GM12864 (cell line): ENCODE results near the gene GLYR1.

ENCODE experiments used
- DNase-seq: peaks from one replicate; pipeline ENCODE4 v3.0.0-alpha.2; 2011; ENCODE audit warnings: low read depth
- H3K4me3 ChIP-seq: 2 replicates; pipeline ENCODE4 v1.5.1; 2011; ENCODE audit warnings: mild to moderate bottlenecking, low read depth, low read length, control low read depth
- TF ChIP-seq, protein P1 (sequence below): IDR thresholded peaks from 2 replicates; pipeline ENCODE4 v1.5.1; 2011; ENCODE audit warnings: low read depth, mild to moderate bottlenecking, moderate library complexity, low read length, control low read depth, inconsistent platforms; ENCODE audit errors: missing control alignments

GLYR1 gene

DNA sequence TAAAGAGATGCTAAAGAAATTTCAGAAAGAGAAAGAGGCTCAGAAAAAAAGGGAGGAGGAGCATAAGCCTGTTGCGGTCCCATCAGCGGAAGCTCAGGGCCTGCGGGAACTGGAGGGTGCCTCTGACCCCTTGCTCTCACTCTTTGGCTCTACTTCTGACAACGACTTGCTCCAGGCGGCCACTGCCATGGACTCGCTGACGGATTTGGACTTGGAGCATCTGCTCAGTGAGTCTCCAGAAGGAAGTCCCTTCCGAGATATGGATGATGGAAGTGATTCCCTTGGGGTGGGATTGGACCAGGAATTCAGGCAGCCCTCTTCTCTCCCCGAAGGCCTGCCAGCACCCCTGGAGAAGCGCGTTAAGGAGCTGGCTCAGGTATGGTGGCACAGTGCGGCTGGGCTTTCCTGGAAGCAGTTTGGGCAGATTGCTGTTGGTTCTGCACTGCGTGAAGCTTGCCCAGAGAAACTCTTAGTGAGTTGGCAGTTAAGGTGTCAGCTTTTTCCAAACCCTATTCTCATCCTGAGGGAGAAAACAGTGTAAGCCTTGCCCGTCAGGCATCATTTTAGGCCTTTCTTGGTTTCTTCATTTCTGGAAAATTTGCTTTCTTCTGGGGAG lies 13.7 kb upstream of the GLYR1 start:
- no peak overlapping the region for H3K4me3 ChIP-seq
- no peak for DNase-seq
- TF ChIP-seq, protein P1, sequence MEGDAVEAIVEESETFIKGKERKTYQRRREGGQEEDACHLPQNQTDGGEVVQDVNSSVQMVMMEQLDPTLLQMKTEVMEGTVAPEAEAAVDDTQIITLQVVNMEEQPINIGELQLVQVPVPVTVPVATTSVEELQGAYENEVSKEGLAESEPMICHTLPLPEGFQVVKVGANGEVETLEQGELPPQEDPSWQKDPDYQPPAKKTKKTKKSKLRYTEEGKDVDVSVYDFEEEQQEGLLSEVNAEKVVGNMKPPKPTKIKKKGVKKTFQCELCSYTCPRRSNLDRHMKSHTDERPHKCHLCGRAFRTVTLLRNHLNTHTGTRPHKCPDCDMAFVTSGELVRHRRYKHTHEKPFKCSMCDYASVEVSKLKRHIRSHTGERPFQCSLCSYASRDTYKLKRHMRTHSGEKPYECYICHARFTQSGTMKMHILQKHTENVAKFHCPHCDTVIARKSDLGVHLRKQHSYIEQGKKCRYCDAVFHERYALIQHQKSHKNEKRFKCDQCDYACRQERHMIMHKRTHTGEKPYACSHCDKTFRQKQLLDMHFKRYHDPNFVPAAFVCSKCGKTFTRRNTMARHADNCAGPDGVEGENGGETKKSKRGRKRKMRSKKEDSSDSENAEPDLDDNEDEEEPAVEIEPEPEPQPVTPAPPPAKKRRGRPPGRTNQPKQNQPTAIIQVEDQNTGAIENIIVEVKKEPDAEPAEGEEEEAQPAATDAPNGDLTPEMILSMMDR = no peak

DNA sequence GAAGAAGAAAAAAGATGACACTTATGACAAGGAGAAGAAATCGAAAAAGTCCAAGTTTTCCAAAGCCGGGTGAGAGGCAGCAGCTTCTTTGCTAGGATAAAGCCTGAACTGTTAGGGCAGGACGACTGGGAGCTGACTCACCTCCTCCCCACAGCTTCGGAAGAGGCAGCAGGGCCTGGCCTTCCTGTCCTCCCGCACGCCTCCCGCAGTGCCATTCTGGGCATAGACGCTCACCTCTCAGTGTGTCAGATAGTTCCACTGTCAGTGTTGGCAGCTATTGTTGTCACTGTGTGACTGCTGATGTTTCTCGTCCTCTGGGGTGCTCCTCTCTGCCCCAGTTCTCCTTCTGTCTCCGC lies 12.8 kb upstream of the GLYR1 start:
- DNase-seq = no peak
- H3K4me3 ChIP-seq = no peak overlapping the region
- TF ChIP-seq, protein P1 = no peak

DNA sequence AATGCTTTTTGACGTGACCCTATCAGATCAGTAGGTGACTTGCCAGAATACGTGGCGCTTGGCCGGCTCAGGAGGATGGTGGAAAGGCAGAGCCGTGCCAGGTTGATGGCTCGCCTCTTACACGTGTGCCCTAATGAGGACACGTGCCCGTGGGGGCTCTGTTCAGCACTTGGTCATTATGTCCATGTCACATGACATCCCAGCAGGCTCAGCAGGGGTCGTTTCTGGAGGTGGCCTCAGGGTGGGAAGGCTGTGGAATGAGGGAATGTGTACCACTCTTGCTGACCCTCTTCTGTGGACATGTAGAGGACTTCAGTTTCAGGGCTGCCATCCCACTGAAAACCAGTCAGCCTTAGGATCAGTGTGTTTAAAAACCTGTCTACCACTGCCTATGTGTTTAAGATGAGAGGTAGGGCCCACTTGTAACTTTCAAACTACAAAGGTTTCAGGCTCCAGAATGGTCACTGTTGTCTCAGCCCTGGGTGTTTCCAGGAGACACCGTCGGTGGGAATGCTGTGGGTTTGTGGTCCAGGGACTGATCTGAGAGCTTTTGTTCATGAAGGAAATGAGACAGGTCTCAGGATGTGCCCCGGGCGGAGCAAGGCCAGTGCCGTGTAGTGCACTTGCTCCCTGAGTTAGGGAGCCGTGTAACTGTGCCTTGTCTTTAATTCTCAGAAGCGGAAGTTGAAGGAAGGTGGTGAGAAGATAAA lies 12.3 kb upstream of the GLYR1 start:
- no peak overlapping the region for H3K4me3 ChIP-seq
- TF ChIP-seq, protein P1 = no peak
- no peak for DNase-seq

DNA sequence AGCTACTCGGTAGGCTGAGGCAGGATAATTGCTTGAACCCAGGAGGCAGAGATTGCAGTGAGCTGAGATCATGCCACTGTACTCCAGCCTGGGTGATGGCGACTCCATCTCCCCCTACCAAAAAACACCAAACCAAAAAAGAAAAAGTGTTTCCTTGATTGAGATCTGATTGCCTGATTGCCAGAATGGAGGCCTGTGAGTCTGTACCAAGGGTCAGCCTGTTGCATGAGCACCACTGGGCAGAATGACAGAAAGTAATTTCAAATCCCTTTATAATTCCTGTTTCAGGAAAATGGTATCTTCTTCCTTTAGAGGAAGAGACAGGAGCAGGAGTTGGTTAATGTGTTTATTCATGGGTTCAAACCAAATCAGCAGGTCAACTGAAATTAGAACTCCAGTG lies 8.7 kb upstream of the GLYR1 start:
- TF ChIP-seq, protein P1 = no peak
- no peak for DNase-seq

DNA sequence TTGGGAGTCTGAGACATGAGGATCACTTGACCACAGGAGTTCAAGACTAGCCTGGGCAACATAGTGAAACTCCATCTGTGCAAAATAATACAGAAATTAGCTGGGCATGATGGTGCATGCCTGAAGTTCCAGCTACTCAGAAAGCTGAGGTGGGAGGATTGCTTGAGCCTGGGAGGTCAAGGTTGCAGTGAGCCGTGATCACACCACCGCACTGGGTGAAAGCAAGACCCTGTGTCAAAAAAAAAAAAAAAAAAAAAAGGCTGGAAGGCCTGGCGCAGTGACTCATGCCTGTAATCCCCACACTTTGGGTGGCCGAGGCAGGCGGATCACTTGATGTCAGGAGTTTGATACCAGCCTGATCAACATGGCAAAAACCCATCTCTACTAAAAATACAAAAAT lies 8.3 kb upstream of the GLYR1 start:
- no peak overlapping the region for H3K4me3 ChIP-seq
- DNase-seq = no peak
- TF ChIP-seq, protein P1 = no peak

More for the DNA sequence above, 8.7 kb upstream of the GLYR1 start:
- H3K4me3 ChIP-seq = no peak overlapping the region

DNA sequence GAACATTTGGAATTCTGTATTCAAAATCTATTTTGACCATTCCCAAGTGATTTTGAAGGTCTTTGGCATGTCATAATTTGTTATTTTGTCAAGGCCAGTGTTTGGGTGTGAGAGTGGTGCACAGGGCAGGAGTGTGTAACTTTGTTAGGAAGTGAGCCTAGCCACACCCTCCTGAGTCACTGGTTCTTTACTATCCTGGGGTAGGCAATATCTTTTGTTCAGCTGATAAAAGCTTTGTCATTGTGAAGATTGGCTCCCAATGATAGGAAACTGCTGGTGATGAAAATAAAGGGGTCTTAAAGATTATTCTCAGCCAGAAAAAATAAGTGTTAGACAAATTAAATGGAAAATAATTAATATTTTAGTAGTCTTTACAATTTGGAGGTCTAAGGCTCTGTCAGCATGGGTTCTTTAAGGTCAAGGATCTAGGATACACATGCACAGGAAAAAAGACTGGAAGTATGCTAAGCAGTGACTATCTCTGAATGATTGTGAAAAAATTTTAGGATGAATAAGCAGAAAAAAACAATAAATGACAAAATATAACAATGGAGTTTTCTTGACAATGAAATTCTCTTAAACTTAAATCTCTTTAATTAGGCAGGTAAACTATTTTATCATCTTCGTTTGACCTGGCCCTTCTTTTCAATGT lies 5.3 kb upstream of the GLYR1 start:
- no peak for DNase-seq
- H3K4me3 ChIP-seq = no peak overlapping the region
- TF ChIP-seq, protein P1 = no peak
